ENCODE results near the gene PI4KA. TPM values are rescaled to one million over a fixed set of nuclear protein-coding genes. Genes with fewer than 3 reads are reported as not detected.
"Not testable (repeated sequence)": the region's sequence is repeated elsewhere in the genome, so short reads cannot be mapped to it uniquely, and the experiment has no call there.

The PI4KA gene
- total and polyA plus RNA-seq, 2 donors (not counting 1 experiment from before 2014, with no cell fraction given) = 26.4 to 40.6 TPM

DNA sequence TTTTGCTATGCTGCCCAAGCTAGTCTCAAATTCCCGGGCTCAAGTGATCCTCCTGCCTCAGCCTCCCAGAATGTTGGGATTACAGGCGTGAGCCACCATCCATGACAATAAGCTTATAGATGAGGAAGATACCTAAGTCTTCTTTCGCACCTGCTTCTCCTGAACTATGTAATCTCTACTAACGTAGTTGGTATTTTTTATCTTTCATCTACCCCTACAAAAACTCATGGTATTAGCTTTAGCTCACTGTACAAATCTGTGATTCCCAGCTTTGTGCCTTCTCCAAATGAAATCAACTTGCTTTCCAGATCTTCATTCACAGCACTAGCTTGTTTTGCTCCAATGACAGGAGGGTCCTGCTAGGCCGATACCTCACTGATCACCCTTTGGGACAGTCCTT, 36.4 kb downstream of the PI4KA start:
- Histone ChIP-seq H2AFZ (ENCODE audit: low read length) (no peak overlapping the region), H3K4me1 (ENCODE audit: control insufficient read depth, extremely low read depth, insufficient read depth, low read length) (no peaks in the 10 kb centered on the region), H3K9me3 (ENCODE audit: control insufficient read depth, insufficient read depth, low read depth, low read length) (no peaks in the 10 kb centered on the region), H3K79me2 (ENCODE audit: control insufficient read depth, insufficient read depth, low read length) (no peaks in the 10 kb centered on the region), H3K27ac (ENCODE audit: insufficient read depth, low read length) (no peak overlapping the region), H4K20me1 (ENCODE audit: control insufficient read depth, extremely low read depth, insufficient read depth, low read length) (no peaks in the 10 kb centered on the region), H3K4me2 (ENCODE audit: extremely low read depth, insufficient read depth, low read length) (no peak overlapping the region), H3K4me3 (replicated peaks in 1 of 4; ENCODE audit: control extremely low read depth in 1 of 4, insufficient read depth in 1 of 4, low read depth in 3 of 4, low read length in 4 of 4) (no peak overlapping the region), H3K36me3 (ENCODE audit: control insufficient read depth, insufficient read depth, low read length) (peaks cover 4% of the 10 kb centered on the region), H3K9ac (ENCODE audit: insufficient read depth, low read length) (no peak overlapping the region), H3K27me3 (ENCODE audit: control insufficient read depth, insufficient read depth, low read length) (no peaks in the 10 kb centered on the region)
- DNase-seq (ENCODE audit: low read depth in 2 of 2) = no peak
- TF ChIP-seq, protein P1, sequence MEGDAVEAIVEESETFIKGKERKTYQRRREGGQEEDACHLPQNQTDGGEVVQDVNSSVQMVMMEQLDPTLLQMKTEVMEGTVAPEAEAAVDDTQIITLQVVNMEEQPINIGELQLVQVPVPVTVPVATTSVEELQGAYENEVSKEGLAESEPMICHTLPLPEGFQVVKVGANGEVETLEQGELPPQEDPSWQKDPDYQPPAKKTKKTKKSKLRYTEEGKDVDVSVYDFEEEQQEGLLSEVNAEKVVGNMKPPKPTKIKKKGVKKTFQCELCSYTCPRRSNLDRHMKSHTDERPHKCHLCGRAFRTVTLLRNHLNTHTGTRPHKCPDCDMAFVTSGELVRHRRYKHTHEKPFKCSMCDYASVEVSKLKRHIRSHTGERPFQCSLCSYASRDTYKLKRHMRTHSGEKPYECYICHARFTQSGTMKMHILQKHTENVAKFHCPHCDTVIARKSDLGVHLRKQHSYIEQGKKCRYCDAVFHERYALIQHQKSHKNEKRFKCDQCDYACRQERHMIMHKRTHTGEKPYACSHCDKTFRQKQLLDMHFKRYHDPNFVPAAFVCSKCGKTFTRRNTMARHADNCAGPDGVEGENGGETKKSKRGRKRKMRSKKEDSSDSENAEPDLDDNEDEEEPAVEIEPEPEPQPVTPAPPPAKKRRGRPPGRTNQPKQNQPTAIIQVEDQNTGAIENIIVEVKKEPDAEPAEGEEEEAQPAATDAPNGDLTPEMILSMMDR (conservative IDR thresholded peaks at IDR 0.05 in 1 of 2, IDR thresholded peaks at IDR 0.05 in 1 of 2; ENCODE audit: low read depth in 1 of 2, low read length in 2 of 2) = no peak

DNA sequence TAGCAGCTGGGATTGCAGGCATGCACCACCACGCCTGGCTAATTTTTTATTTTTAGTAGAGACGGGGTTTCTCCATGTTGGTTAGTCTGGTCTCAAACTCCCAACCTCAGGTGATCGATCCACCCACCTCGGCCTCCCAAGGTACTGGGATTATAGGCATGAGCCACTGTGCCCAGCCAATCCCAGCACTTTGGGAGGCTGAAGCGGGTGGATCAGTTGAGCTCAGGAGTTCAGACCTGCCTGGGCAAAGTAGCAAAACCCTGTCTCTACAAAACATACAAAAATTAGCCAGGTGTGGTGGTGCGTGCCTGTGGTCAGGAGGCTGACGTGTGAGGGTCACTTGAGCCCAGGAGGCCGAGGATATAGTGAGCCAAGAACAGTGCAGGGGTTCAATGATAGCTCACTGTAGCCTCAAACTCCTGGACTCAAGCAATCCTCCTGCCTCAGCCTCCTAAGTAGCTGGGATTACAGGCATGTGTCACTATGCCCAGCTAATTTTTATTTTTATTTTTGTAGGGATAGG, 36.8 kb downstream of the PI4KA start:
- H3K79me2 ChIP-seq (ENCODE audit: control insufficient read depth, insufficient read depth, low read length); H3K4me3 ChIP-seq (replicated peaks in 1 of 4; ENCODE audit: control extremely low read depth in 1 of 4, insufficient read depth in 1 of 4, low read depth in 3 of 4, low read length in 4 of 4); H3K9ac ChIP-seq (ENCODE audit: insufficient read depth, low read length); H3K4me1 ChIP-seq (ENCODE audit: control insufficient read depth, extremely low read depth, insufficient read depth, low read length); H3K9me3 ChIP-seq (ENCODE audit: control insufficient read depth, insufficient read depth, low read depth, low read length); H4K20me1 ChIP-seq (ENCODE audit: control insufficient read depth, extremely low read depth, insufficient read depth, low read length); H3K36me3 ChIP-seq (ENCODE audit: control insufficient read depth, insufficient read depth, low read length); H3K27me3 ChIP-seq (ENCODE audit: control insufficient read depth, insufficient read depth, low read length); H3K4me2 ChIP-seq (ENCODE audit: extremely low read depth, insufficient read depth, low read length); H3K27ac ChIP-seq (ENCODE audit: insufficient read depth, low read length); DNase-seq (ENCODE audit: low read depth in 2 of 2); H2AFZ ChIP-seq (ENCODE audit: low read length): not testable (repeated sequence)

DNA sequence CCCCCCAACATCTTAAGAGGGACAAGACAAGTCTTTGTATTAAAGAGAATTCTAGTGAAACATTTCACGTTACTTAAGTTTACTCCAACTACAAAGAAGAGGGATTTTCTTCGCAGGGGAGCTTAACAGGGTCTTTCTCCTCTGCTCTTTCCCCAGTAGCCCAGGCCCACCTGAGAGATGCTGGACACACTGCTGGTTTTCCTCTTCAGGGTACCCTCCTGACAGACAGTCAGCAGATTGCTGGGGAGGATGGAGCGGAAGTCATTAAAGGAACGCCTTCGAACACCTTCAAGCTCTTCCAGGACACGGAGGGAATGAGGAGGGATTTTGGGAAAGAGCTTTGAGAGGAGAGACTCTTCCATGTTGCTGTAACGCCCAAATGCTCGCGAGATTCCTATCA, 39.1 kb downstream of the PI4KA start:
- H3K4me1 ChIP-seq (ENCODE audit: control insufficient read depth, extremely low read depth, insufficient read depth, low read length) = no peaks in the 10 kb centered on the region
- H3K4me3 ChIP-seq (replicated peaks in 1 of 4; ENCODE audit: control extremely low read depth in 1 of 4, insufficient read depth in 1 of 4, low read depth in 3 of 4, low read length in 4 of 4) = no peak overlapping the region
- no peak overlapping the region for H2AFZ ChIP-seq (ENCODE audit: low read length)
- H4K20me1 ChIP-seq (ENCODE audit: control insufficient read depth, extremely low read depth, insufficient read depth, low read length) = no peaks in the 10 kb centered on the region
- no peaks in the 10 kb centered on the region for H3K27me3 ChIP-seq (ENCODE audit: control insufficient read depth, insufficient read depth, low read length)
- DNase-seq (ENCODE audit: low read depth in 2 of 2) = no peak
- H3K79me2 ChIP-seq (ENCODE audit: control insufficient read depth, insufficient read depth, low read length) = no peaks in the 10 kb centered on the region
- H3K36me3 ChIP-seq (ENCODE audit: control insufficient read depth, insufficient read depth, low read length) = peaks cover 6% of the 10 kb centered on the region
- H3K27ac ChIP-seq (ENCODE audit: insufficient read depth, low read length) = no peak overlapping the region
- H3K9ac ChIP-seq (ENCODE audit: insufficient read depth, low read length) = no peak overlapping the region
- H3K9me3 ChIP-seq (ENCODE audit: control insufficient read depth, insufficient read depth, low read depth, low read length) = no peaks in the 10 kb centered on the region
- no peak for TF ChIP-seq EZH2 (IDR thresholded peaks at IDR 0.05; ENCODE audit: low read length, missing control alignments)
- TF ChIP-seq, protein P1 (conservative IDR thresholded peaks at IDR 0.05 in 1 of 2, IDR thresholded peaks at IDR 0.05 in 1 of 2; ENCODE audit: low read depth in 1 of 2, low read length in 2 of 2) = no peak
- H3K4me2 ChIP-seq (ENCODE audit: extremely low read depth, insufficient read depth, low read length) = no peak overlapping the region
